Measurements from ENCODE around the gene NDUFS7.

Gene NDUFS7

GRCh38 chr19:1421218-1421957 lies 37.7 kb downstream of the NDUFS7 start:
- Histone ChIP-seq H2AFZ (no peak overlapping the region), H3K4me2 (ENCODE audit: low read length) (no peak overlapping the region), H3K27me3 (ENCODE audit: control insufficient read depth, insufficient read depth, low read length) (no peaks in the 10 kb centered on the region), H3K36me3 (ENCODE audit: control insufficient read depth, insufficient read depth, low read length) (no peaks in the 10 kb centered on the region), H3K27ac (no peak overlapping the region), H3K9me3 (ENCODE audit: control insufficient read depth, low read length) (no peaks in the 10 kb centered on the region), H3K4me3 (ENCODE audit: low read depth, low read length) (no peak overlapping the region), H3K4me1 (peaks cover 8% of the 10 kb centered on the region), H3K79me2 (peaks cover 64% of the 10 kb centered on the region), H3K9ac (no peak overlapping the region)
- no peak for TF ChIP-seq CTCF (IDR thresholded peaks at IDR 0.05)

GRCh38 chr19:1421958-1422305 lies 38.2 kb downstream of the NDUFS7 start:
- no peak for TF ChIP-seq CTCF (IDR thresholded peaks at IDR 0.05)
- Histone ChIP-seq H3K27ac (no peak overlapping the region), H3K27me3 (ENCODE audit: control insufficient read depth, insufficient read depth, low read length) (no peaks in the 10 kb centered on the region), H2AFZ (no peak overlapping the region), H3K79me2 (peaks cover 60% of the 10 kb centered on the region), H3K36me3 (ENCODE audit: control insufficient read depth, insufficient read depth, low read length) (no peaks in the 10 kb centered on the region), H3K4me3 (ENCODE audit: low read depth, low read length) (no peak overlapping the region), H3K4me1 (peaks cover 3% of the 10 kb centered on the region), H3K9me3 (ENCODE audit: control insufficient read depth, low read length) (no peaks in the 10 kb centered on the region), H3K9ac (no peak overlapping the region), H3K4me2 (ENCODE audit: low read length) (no peak overlapping the region)

- Histone ChIP-seq H3K9me3 (ENCODE audit: control insufficient read depth, low read length) (no peaks in the 10 kb centered on the region), H3K4me1 (no peaks in the 10 kb centered on the region), H3K36me3 (ENCODE audit: control insufficient read depth, insufficient read depth, low read length) (no peaks in the 10 kb centered on the region), H3K79me2 (peaks cover 56% of the 10 kb centered on the region), H3K27me3 (ENCODE audit: control insufficient read depth, insufficient read depth, low read length) (no peaks in the 10 kb centered on the region), H3K9ac (no peak overlapping the region), H3K4me3 (ENCODE audit: low read depth, low read length) (no peak overlapping the region), H3K27ac (no peak overlapping the region), H3K4me2 (ENCODE audit: low read length) (no peak overlapping the region), H2AFZ (no peak overlapping the region)
- TF ChIP-seq CTCF (IDR thresholded peaks at IDR 0.05): no peak
Observed at GRCh38 chr19:1422360-1422759, 38.7 kb downstream of the NDUFS7 start.

- Histone ChIP-seq H3K4me2 (ENCODE audit: low read length) (no peak overlapping the region), H3K79me2 (peaks cover 51% of the 10 kb centered on the region), H2AFZ (no peak overlapping the region), H3K4me1 (no peaks in the 10 kb centered on the region), H3K9me3 (ENCODE audit: control insufficient read depth, low read length) (no peaks in the 10 kb centered on the region), H3K27ac (no peak overlapping the region), H3K27me3 (ENCODE audit: control insufficient read depth, insufficient read depth, low read length) (no peaks in the 10 kb centered on the region), H3K9ac (no peak overlapping the region), H3K4me3 (ENCODE audit: low read depth, low read length) (no peak overlapping the region), H3K36me3 (ENCODE audit: control insufficient read depth, insufficient read depth, low read length) (no peaks in the 10 kb centered on the region)
- no peak for TF ChIP-seq CTCF (IDR thresholded peaks at IDR 0.05)
Observed at GRCh38 chr19:1422943-1423342, 39.2 kb downstream of the NDUFS7 start.

All from parathyroid adenoma (tissue), 2 donors.